Ishikawa (cell line): ENCODE results near the gene FGF11.

ENCODE experiments used
- CEBPB ChIP-seq: IDR thresholded peaks from 2 replicates; pipeline ENCODE4 v1.6.1; 2012
- CREB1 ChIP-seq: IDR thresholded peaks from 2 replicates; pipeline ENCODE4 v1.6.1; 2012; ENCODE audit warnings: low read depth
- EGR1 ChIP-seq: IDR thresholded peaks from 2 replicates; pipeline ENCODE4 v1.6.1; 2012
- EP300 ChIP-seq: IDR thresholded peaks from 2 replicates; pipeline ENCODE4 v1.6.1; 2012; ENCODE audit warnings: borderline replicate concordance
- FOXM1 ChIP-seq: IDR thresholded peaks from 2 replicates; pipeline ENCODE4 v1.6.1; 2012; ENCODE audit warnings: low read depth, borderline replicate concordance
- MAX ChIP-seq: IDR thresholded peaks from 2 replicates; pipeline ENCODE4 v1.6.1; 2012
- RAD21 ChIP-seq: IDR thresholded peaks from 2 replicates; pipeline ENCODE4 v1.6.1; 2012; ENCODE audit warnings: low read depth
- REST ChIP-seq: IDR thresholded peaks from 2 replicates; pipeline ENCODE4 v1.6.1; 2012; ENCODE audit warnings: low read depth, mild to moderate bottlenecking
- TAF1 ChIP-seq: IDR thresholded peaks from 2 replicates; pipeline ENCODE4 v1.6.1; 2012; ENCODE audit warnings: low read depth, mild to moderate bottlenecking
- TEAD4 ChIP-seq: IDR thresholded peaks from 2 replicates; pipeline ENCODE4 v1.6.1; 2012
- YY1 ChIP-seq: IDR thresholded peaks from 2 replicates; pipeline ENCODE4 v1.6.1; 2012; ENCODE audit warnings: low read depth
- ZBTB7A ChIP-seq: IDR thresholded peaks from 2 replicates; pipeline ENCODE4 v1.6.1; 2012; ENCODE audit warnings: low read depth

- no peak for TF ChIP-seq REST
- no peak for TF ChIP-seq CREB1
- TF ChIP-seq FOXM1, result no peak
- no peak for TF ChIP-seq MAX
- TF ChIP-seq EP300, result no peak
- no peak for TF ChIP-seq RAD21
- no peak for TF ChIP-seq TAF1
- no peak for TF ChIP-seq TEAD4
- TF ChIP-seq ZBTB7A, result no peak
- TF ChIP-seq YY1, result no peak
- no peak for TF ChIP-seq EGR1
- TF ChIP-seq CEBPB, result no peak
Measured at GRCh38 chr17:7423679-7424078, 15.6 kb upstream of the FGF11 start.
